Trophoblast cell (in vitro differentiated cells and primary cell): ENCODE results near the gene SCYGR7.

ENCODE experiments used
- DNase-seq, 2 donors: peaks; one replicate each; pipeline ENCODE4 v3.0.0-alpha.2; 2016
- H2AFZ ChIP-seq: 2 replicates; pipeline ENCODE4 v1.6.1; 2013; ENCODE audit warnings: low read length, moderate library complexity, mild to moderate bottlenecking; ENCODE audit not compliant: insufficient read depth, poor library complexity
- H2AK5ac ChIP-seq: 2 replicates; pipeline ENCODE4 v1.6.1; 2013; ENCODE audit warnings: mild to moderate bottlenecking, low read length
- H2BK120ac ChIP-seq: 2 replicates; pipeline ENCODE4 v1.6.1; 2013; ENCODE audit warnings: low read length, mild to moderate bottlenecking, moderate library complexity; ENCODE audit not compliant: insufficient read depth, poor library complexity
- H2BK12ac ChIP-seq: 2 replicates; pipeline ENCODE4 v1.6.1; 2013; ENCODE audit warnings: mild to moderate bottlenecking, low read length, moderate library complexity
- H2BK5ac ChIP-seq: 2 replicates; pipeline ENCODE4 v1.6.1; 2013; ENCODE audit warnings: low read length, low read depth, moderate library complexity, mild to moderate bottlenecking; ENCODE audit not compliant: poor library complexity
- H3K14ac ChIP-seq: 2 replicates; pipeline ENCODE4 v1.6.1; 2013; ENCODE audit warnings: mild to moderate bottlenecking, low read length
- H3K18ac ChIP-seq: 2 replicates; pipeline ENCODE4 v1.6.1; 2013; ENCODE audit warnings: mild to moderate bottlenecking, low read length
- H3K23ac ChIP-seq: 2 replicates; pipeline ENCODE4 v1.6.1; 2013; ENCODE audit warnings: low read length
- H3K27ac ChIP-seq: 2 replicates; pipeline ENCODE4 v1.5.1; 2013; ENCODE audit warnings: low read depth, mild to moderate bottlenecking, inconsistent platforms, low read length, moderate library complexity
- H3K27me3 ChIP-seq: 2 replicates; pipeline ENCODE4 v1.6.1; 2013; ENCODE audit warnings: inconsistent platforms, mild to moderate bottlenecking, low read length, moderate library complexity; ENCODE audit not compliant: insufficient read depth
- H3K36me3 ChIP-seq, 2 experiments: 1 replicate in 1 of 2; 2 replicates in 1 of 2; pipeline ENCODE4 v1.6.1; 2013; ENCODE audit warnings: low read length in 2 of 2, mild to moderate bottlenecking in 2 of 2, moderate library complexity in 1 of 2; ENCODE audit not compliant: insufficient read depth in 2 of 2, control insufficient read depth in 1 of 2
- H3K4ac ChIP-seq: 2 replicates; pipeline ENCODE4 v1.6.1; 2013; ENCODE audit warnings: low read depth, mild to moderate bottlenecking, low read length, moderate library complexity
- H3K4me1 ChIP-seq, 2 experiments: 1 replicate in 1 of 2; 2 replicates in 1 of 2; pipeline ENCODE4 v1.6.1; 2013; ENCODE audit warnings: low read length in 2 of 2, mild to moderate bottlenecking in 2 of 2, moderate library complexity in 1 of 2; ENCODE audit not compliant: insufficient read depth in 2 of 2, control insufficient read depth in 1 of 2
- H3K4me2 ChIP-seq: 2 replicates; pipeline ENCODE4 v1.6.1; 2013; ENCODE audit warnings: inconsistent platforms, mild to moderate bottlenecking, low read length, moderate library complexity
- H3K4me3 ChIP-seq: 2 replicates; pipeline ENCODE4 v1.5.1; 2013; ENCODE audit warnings: mild to moderate bottlenecking, low read depth, low read length, inconsistent platforms
- H3K79me1 ChIP-seq: one replicate; pipeline ENCODE4 v1.6.1; 2013; ENCODE audit warnings: low read length
- H3K79me2 ChIP-seq: 2 replicates; pipeline ENCODE4 v1.6.1; 2013; ENCODE audit warnings: low read length, mild to moderate bottlenecking; ENCODE audit not compliant: control insufficient read depth, insufficient read depth, poor library complexity
- H3K9ac ChIP-seq: 2 replicates; pipeline ENCODE4 v1.6.1; 2013; ENCODE audit warnings: mild to moderate bottlenecking, low read length
- H3K9me3 ChIP-seq: 2 replicates; pipeline ENCODE4 v1.6.1; 2013; ENCODE audit warnings: low read depth, mild to moderate bottlenecking, control low read depth, inconsistent platforms, low read length; ENCODE audit not compliant: insufficient read depth
- H4K12ac ChIP-seq: 2 replicates; pipeline ENCODE4 v1.6.1; 2013; ENCODE audit warnings: low read depth, mild to moderate bottlenecking, low read length, moderate library complexity
- H4K8ac ChIP-seq: 2 replicates; pipeline ENCODE4 v1.6.1; 2013; ENCODE audit warnings: low read depth, mild to moderate bottlenecking, low read length, moderate library complexity
- H4K91ac ChIP-seq: one replicate; pipeline ENCODE4 v1.6.1; 2013; ENCODE audit warnings: low read depth, mild to moderate bottlenecking, low read length, moderate library complexity
- WGBS: extraction: QIAGEN DNeasy Blood & Tissue Kit; methylation state at CpG from one replicate; pipeline ENCODE4 v1.1.7; 2013; ENCODE audit warnings: missing lambda C conversion rate; ENCODE audit not compliant: insufficient read length, insufficient coverage; ENCODE audit errors: extremely low coverage; 5-methylcytosine and 5-hydroxymethylcytosine counted together

Gene SCYGR7

DNA sequence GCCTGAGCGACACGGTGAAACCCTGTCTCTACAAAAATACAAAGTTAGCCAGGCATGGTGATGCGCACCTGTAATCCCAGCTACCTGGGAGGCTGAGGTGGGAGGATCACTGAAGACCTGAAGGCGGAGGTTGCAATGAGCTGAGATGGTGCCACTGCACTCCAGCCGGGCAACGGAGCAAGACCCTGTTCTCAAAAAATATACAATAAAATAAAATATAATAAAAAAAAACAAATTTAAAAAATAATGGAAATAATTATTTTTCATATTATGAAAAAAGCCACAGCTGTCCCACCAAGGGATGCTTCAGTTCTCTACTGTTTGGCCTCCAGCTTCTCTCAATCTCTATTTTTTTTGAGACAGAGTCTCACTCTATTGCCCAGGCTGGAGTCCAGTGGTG is 20.7 kb upstream of the SCYGR7 start:
- H3K79me1 ChIP-seq = peaks cover 13% of the 10 kb centered on the region
- no peak overlapping the region for H4K12ac ChIP-seq
- H3K23ac ChIP-seq = no peak overlapping the region
- H3K36me3 ChIP-seq = no peaks in the 10 kb centered on the region
- no peaks in the 10 kb centered on the region for H3K79me2 ChIP-seq
- no peak overlapping the region for H3K4me2 ChIP-seq
- no peak overlapping the region for H3K4me3 ChIP-seq
- no peaks in the 10 kb centered on the region for H3K27me3 ChIP-seq
- H2BK120ac ChIP-seq = no peak overlapping the region
- no peak overlapping the region for H3K18ac ChIP-seq
- H2BK5ac ChIP-seq = no peak overlapping the region
- H2AK5ac ChIP-seq = no peak overlapping the region
- H4K8ac ChIP-seq = no peak overlapping the region
- H2BK12ac ChIP-seq = no peak overlapping the region
- no peak overlapping the region for H4K91ac ChIP-seq
- peaks cover 6 to 10% of the 10 kb centered on the region in 2 experiments for H3K4me1 ChIP-seq
- no CpG with 5 or more reads among the region's 6 CpGs for WGBS
- no peak overlapping the region for H3K9ac ChIP-seq
- H3K27ac ChIP-seq = no peak overlapping the region
- no peak overlapping the region for H3K4ac ChIP-seq
- H2AFZ ChIP-seq = no peak overlapping the region
- no peaks in the 10 kb centered on the region for H3K9me3 ChIP-seq
- DNase-seq = no peak
- H3K14ac ChIP-seq = no peak overlapping the region

- Histone ChIP-seq H4K12ac (no peak overlapping the region), H4K8ac (no peak overlapping the region), H3K9me3 (no peaks in the 10 kb centered on the region), H3K4me3 (no peak overlapping the region), H3K18ac (no peak overlapping the region), H2BK120ac (no peak overlapping the region), H3K9ac (no peak overlapping the region), H2AK5ac (no peak overlapping the region), H3K4me2 (no peak overlapping the region), H3K27me3 (no peaks in the 10 kb centered on the region), H3K23ac (no peak overlapping the region), H2AFZ (no peak overlapping the region), H3K4ac (no peak overlapping the region), H2BK5ac (no peak overlapping the region), H3K4me1 (no peaks in the 10 kb centered on the region), H3K27ac (no peak overlapping the region), H4K91ac (no peak overlapping the region), H2BK12ac (no peak overlapping the region), H3K36me3 (peaks cover 0 to 1% of the 10 kb centered on the region in 2 experiments), H3K79me1 (peaks cover 2% of the 10 kb centered on the region), H3K79me2 (no peaks in the 10 kb centered on the region), H3K14ac (no peak overlapping the region)
- no CpG with 5 or more reads among the region's 7 CpGs for WGBS
- DNase-seq = no peak
Measured at GRCh38 chr2:227710986-227711385, 17.1 kb upstream of the SCYGR7 start.

GRCh38 chr2:227713291-227713690 is 14.8 kb upstream of the SCYGR7 start:
- Histone ChIP-seq H3K27me3 (no peaks in the 10 kb centered on the region), H3K9ac (no peak overlapping the region), H2BK12ac (no peak overlapping the region), H3K4me1 (peaks cover 0 to 4% of the 10 kb centered on the region in 2 experiments), H3K9me3 (no peaks in the 10 kb centered on the region), H3K27ac (no peak overlapping the region), H4K8ac (no peak overlapping the region), H2BK120ac (no peak overlapping the region), H3K4me3 (no peak overlapping the region), H2AFZ (no peak overlapping the region), H4K91ac (no peak overlapping the region), H3K18ac (no peak overlapping the region), H2AK5ac (no peak overlapping the region), H3K14ac (no peak overlapping the region), H4K12ac (no peak overlapping the region), H3K23ac (no peak overlapping the region), H2BK5ac (no peak overlapping the region), H3K79me1 (peaks cover 5% of the 10 kb centered on the region), H3K79me2 (no peaks in the 10 kb centered on the region), H3K4me2 (no peak overlapping the region), H3K36me3 (peaks cover 0 to 1% of the 10 kb centered on the region in 2 experiments), H3K4ac (no peak overlapping the region)
- no peak for DNase-seq
- no CpG with 5 or more reads among the region's 1 CpG for WGBS

- peaks cover 5% of the 10 kb centered on the region for H3K79me1 ChIP-seq
- no peak overlapping the region for H2AFZ ChIP-seq
- no peak overlapping the region for H4K91ac ChIP-seq
- no peak overlapping the region for H3K4me2 ChIP-seq
- no peak for DNase-seq
- H3K27me3 ChIP-seq = no peaks in the 10 kb centered on the region
- no peak overlapping the region for H3K18ac ChIP-seq
- WGBS = no CpG with 5 or more reads among the region's 2 CpGs
- no peak overlapping the region for H3K4ac ChIP-seq
- H4K12ac ChIP-seq = no peak overlapping the region
- H2AK5ac ChIP-seq = no peak overlapping the region
- H2BK5ac ChIP-seq = no peak overlapping the region
- no peak overlapping the region for H3K9ac ChIP-seq
- H3K27ac ChIP-seq = no peak overlapping the region
- H3K4me1 ChIP-seq = peaks cover 0 to 4% of the 10 kb centered on the region in 2 experiments
- H3K14ac ChIP-seq = no peak overlapping the region
- H3K23ac ChIP-seq = peak overlapping the region; percentile 96
- H2BK12ac ChIP-seq = no peak overlapping the region
- H3K9me3 ChIP-seq = no peaks in the 10 kb centered on the region
- H3K4me3 ChIP-seq = no peak overlapping the region
- no peak overlapping the region for H4K8ac ChIP-seq
- H3K79me2 ChIP-seq = no peaks in the 10 kb centered on the region
- H3K36me3 ChIP-seq = peaks cover 0 to 1% of the 10 kb centered on the region in 2 experiments
- no peak overlapping the region for H2BK120ac ChIP-seq
Measured at GRCh38 chr2:227716501-227716900, 11.6 kb upstream of the SCYGR7 start.
